ENCODE measurements around the gene HAP1. TPM values are rescaled to one million over a fixed set of nuclear protein-coding genes. Genes with fewer than 3 reads are reported as not detected.

Gene HAP1
- polyA plus RNA-seq, 1 of the 3 experiments (the other 2 are of a cell fraction) = 0.18 TPM

DNA sequence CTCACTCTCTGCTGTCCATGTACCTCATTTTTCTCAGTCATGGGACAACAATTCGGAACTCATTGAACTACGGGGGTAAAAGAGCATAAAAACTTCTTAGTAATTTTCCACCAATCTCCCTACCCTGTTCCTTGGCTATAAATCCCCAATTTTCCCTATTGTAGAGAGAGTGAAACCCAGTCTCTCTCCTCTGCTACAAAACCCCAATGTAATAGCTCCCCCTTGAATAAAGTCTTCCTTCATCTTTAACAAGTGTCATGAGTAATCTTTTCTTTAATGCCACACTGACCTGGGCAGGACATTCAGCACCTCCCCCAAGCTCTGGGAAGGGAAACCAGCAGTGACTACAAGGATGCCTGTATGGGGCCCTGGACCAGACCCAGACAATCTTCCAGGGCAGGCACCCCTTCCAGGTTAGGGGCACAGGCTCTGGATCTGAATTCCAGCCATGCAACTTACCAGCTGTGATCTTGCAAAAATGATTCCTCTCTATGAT, 56.0 kb downstream of the HAP1 start:
- Histone ChIP-seq H3K9me2 (no peaks in the 10 kb centered on the region), H3K79me2 (ENCODE audit: insufficient read depth) (no peaks in the 10 kb centered on the region), H3F3A (replicated peaks; ENCODE audit: insufficient read depth) (no peaks in the 10 kb centered on the region), H3K4me2 (peak overlapping the region; percentile 36), H3K4me1 (ENCODE audit: control insufficient read depth in 1 of 2, insufficient read depth in 2 of 2, low read depth in 1 of 2, low read length in 1 of 2) (peaks cover 0 to 3% of the 10 kb centered on the region in 2 experiments; a peak in 1 of 4 replicates), H2AFZ (ENCODE audit: low read depth) (peak overlapping the region; percentile 75; the same call in 1 of the 2 replicates), H3K27me3 (ENCODE audit: insufficient read depth) (peaks cover 8% of the 10 kb centered on the region; the same call in 1 of the 2 replicates), H3K27ac (ENCODE audit: low read depth in 2 of 2, low read length in 1 of 2) (peak overlapping the region in 1 of 2 experiments; percentile 36; a peak in 2 of 4 replicates), H3K9me3 (no peaks in the 10 kb centered on the region), H4K20me1 (ENCODE audit: insufficient read depth) (no peaks in the 10 kb centered on the region), H3K36me3 (replicated peaks in 1 of 2; ENCODE audit: control insufficient read depth in 1 of 2, insufficient read depth in 2 of 2, low read length in 1 of 2) (no peaks in the 10 kb centered on the region), H3K9ac (no peak overlapping the region), H3K4me3 (ENCODE audit: low read depth in 2 of 2, low read length in 1 of 2) (no peak overlapping the region)
- CTCF ChIA-PET = interaction anchor here (1.1 to 18.0 kb wide), 5 partner anchors 11 to 129 kb away, joined by 3 to 235 read pairs (median 14); partner anchors contain the start of gene EIF1
- DNase-seq = no peak
- POLR2A ChIA-PET = interaction anchor here (1.3 kb wide), 1 partner anchor 10 kb away, joined by 8 read pairs; the partner anchor contains the start of gene EIF1
- 70% methylated on average over 2 of the region's 2 CpGs for WGBS (ENCODE audit: low lambda C conversion rate)
- TF ChIP-seq EZH2phosphoT487 (IDR thresholded peaks at IDR 0.05; ENCODE audit: borderline replicate concordance, low read depth) (no peak), TCF12 (IDR thresholded peaks at IDR 0.05) (no peak), RXRA (IDR thresholded peaks at IDR 0.05; ENCODE audit: borderline replicate concordance, low read depth) (no peak), GATA2 (CRISPR knock-in tag; IDR thresholded peaks at IDR 0.05) (no peak), RFX5 (IDR thresholded peaks at IDR 0.05; ENCODE audit: low read length) (no peak), RAD21 (IDR thresholded peaks at IDR 0.05; ENCODE audit: low read length) (no peak), YY1 (IDR thresholded peaks at IDR 0.05; ENCODE audit: low read depth) (no peak), GABPA (IDR thresholded peaks at IDR 0.05; ENCODE audit: low read depth) (no peak), NRF1 (IDR thresholded peaks at IDR 0.05; ENCODE audit: low read depth, low read length) (no peak), TAF1 (IDR thresholded peaks at IDR 0.05; ENCODE audit: borderline replicate concordance, low read depth, low read length) (no peak), MEF2A (IDR thresholded peaks at IDR 0.05; ENCODE audit: borderline replicate concordance, low read depth) (no peak)
- TF ChIP-seq, protein P1, sequence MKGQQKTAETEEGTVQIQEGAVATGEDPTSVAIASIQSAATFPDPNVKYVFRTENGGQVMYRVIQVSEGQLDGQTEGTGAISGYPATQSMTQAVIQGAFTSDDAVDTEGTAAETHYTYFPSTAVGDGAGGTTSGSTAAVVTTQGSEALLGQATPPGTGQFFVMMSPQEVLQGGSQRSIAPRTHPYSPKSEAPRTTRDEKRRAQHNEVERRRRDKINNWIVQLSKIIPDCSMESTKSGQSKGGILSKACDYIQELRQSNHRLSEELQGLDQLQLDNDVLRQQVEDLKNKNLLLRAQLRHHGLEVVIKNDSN (IDR thresholded peaks at IDR 0.05; ENCODE audit: borderline replicate concordance, low read depth) = no peak
- TF ChIP-seq, protein P2, sequence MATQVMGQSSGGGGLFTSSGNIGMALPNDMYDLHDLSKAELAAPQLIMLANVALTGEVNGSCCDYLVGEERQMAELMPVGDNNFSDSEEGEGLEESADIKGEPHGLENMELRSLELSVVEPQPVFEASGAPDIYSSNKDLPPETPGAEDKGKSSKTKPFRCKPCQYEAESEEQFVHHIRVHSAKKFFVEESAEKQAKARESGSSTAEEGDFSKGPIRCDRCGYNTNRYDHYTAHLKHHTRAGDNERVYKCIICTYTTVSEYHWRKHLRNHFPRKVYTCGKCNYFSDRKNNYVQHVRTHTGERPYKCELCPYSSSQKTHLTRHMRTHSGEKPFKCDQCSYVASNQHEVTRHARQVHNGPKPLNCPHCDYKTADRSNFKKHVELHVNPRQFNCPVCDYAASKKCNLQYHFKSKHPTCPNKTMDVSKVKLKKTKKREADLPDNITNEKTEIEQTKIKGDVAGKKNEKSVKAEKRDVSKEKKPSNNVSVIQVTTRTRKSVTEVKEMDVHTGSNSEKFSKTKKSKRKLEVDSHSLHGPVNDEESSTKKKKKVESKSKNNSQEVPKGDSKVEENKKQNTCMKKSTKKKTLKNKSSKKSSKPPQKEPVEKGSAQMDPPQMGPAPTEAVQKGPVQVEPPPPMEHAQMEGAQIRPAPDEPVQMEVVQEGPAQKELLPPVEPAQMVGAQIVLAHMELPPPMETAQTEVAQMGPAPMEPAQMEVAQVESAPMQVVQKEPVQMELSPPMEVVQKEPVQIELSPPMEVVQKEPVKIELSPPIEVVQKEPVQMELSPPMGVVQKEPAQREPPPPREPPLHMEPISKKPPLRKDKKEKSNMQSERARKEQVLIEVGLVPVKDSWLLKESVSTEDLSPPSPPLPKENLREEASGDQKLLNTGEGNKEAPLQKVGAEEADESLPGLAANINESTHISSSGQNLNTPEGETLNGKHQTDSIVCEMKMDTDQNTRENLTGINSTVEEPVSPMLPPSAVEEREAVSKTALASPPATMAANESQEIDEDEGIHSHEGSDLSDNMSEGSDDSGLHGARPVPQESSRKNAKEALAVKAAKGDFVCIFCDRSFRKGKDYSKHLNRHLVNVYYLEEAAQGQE (IDR thresholded peaks at IDR 0.05; ENCODE audit: low read depth, low read length) = no peak
- TF ChIP-seq, protein P3, sequence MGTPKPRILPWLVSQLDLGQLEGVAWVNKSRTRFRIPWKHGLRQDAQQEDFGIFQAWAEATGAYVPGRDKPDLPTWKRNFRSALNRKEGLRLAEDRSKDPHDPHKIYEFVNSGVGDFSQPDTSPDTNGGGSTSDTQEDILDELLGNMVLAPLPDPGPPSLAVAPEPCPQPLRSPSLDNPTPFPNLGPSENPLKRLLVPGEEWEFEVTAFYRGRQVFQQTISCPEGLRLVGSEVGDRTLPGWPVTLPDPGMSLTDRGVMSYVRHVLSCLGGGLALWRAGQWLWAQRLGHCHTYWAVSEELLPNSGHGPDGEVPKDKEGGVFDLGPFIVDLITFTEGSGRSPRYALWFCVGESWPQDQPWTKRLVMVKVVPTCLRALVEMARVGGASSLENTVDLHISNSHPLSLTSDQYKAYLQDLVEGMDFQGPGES (IDR thresholded peaks at IDR 0.05; ENCODE audit: low read depth, low read length) = no peak
- TF ChIP-seq, protein P4, sequence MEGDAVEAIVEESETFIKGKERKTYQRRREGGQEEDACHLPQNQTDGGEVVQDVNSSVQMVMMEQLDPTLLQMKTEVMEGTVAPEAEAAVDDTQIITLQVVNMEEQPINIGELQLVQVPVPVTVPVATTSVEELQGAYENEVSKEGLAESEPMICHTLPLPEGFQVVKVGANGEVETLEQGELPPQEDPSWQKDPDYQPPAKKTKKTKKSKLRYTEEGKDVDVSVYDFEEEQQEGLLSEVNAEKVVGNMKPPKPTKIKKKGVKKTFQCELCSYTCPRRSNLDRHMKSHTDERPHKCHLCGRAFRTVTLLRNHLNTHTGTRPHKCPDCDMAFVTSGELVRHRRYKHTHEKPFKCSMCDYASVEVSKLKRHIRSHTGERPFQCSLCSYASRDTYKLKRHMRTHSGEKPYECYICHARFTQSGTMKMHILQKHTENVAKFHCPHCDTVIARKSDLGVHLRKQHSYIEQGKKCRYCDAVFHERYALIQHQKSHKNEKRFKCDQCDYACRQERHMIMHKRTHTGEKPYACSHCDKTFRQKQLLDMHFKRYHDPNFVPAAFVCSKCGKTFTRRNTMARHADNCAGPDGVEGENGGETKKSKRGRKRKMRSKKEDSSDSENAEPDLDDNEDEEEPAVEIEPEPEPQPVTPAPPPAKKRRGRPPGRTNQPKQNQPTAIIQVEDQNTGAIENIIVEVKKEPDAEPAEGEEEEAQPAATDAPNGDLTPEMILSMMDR (IDR thresholded peaks at IDR 0.05) = no peak

Measured in SK-N-SH (cell line).